NB4 (cell line): ENCODE results near the gene WASHC2C.
"Not testable (repeated sequence)": the region's sequence is repeated elsewhere in the genome, so short reads cannot be mapped to it uniquely, and the experiment has no call there.

Experiments
- CTCF ChIP-seq: IDR thresholded peaks from one replicate; pipeline ENCODE4 v1.5.1; 2012; ENCODE audit warnings: low read depth, low read length
- MAX ChIP-seq: IDR thresholded peaks from 2 replicates; pipeline ENCODE4 v1.6.1; 2011; ENCODE audit warnings: low read depth, low read length
- MYC ChIP-seq: IDR thresholded peaks from 2 replicates; pipeline ENCODE4 v1.6.1; 2011; ENCODE audit warnings: low read depth, low read length
- POLR2A ChIP-seq: IDR thresholded peaks from 2 replicates; pipeline ENCODE4 v1.6.1; 2011; ENCODE audit warnings: mild to moderate bottlenecking; ENCODE audit not compliant: insufficient read length; ENCODE audit errors: extremely low read depth

GRCh38 chr10:45822918-45823317, 95.9 kb downstream of the WASHC2C start:
- not testable (repeated sequence) for TF ChIP-seq POLR2A, CTCF, MYC, MAX
